ENCODE data around the gene RPL37.

- TF ChIP-seq CTCF (IDR thresholded peaks at IDR 0.05; ENCODE audit: borderline replicate concordance, extremely low read depth, low read length, poor library complexity, severe bottlenecking): no peak
- no peak for TF ChIP-seq EZH2 (IDR thresholded peaks at IDR 0.05; ENCODE audit: borderline replicate concordance, low read depth, low read length, severe bottlenecking)
Measured at GRCh38 chr5:40779561-40779960, 55.5 kb downstream of the RPL37 start.
